GM19468 (cell line): ENCODE measurements around the gene RPF1.
"Not testable (repeated sequence)": the region's sequence is repeated elsewhere in the genome, so short reads cannot be mapped to it uniquely, and the experiment has no call there.

ENCODE experiments used
- ATAC-seq: cut with Tn5 transposase; IDR thresholded peaks from one replicate; pipeline ENCODE4 v1.9.1; 2021; ENCODE audit warnings: mild to moderate bottlenecking, moderate library complexity, moderate number of reproducible peaks; ENCODE audit not compliant: unreplicated experiment; ENCODE audit errors: extremely low read depth

RPF1 gene

DNA sequence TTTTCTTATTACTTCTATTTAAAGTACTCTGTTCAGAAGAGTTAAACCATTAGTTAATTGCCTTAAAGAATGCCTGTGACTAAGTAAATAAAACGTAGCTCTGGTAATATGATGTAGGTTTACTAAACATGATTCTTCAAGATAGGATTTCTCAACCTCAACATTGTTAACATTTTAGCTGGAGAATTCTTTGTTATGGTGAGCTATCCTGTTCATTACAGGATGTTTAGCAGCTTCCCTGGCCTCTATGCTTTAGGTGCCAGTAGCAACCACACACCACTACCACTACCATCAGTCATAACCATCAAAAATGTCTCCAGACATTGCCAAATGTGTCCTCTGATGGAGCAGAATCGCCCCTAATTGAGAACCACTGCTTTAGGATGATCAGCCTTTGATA lies 10.7 kb downstream of the RPF1 start:
- ATAC-seq, result no peak

DNA sequence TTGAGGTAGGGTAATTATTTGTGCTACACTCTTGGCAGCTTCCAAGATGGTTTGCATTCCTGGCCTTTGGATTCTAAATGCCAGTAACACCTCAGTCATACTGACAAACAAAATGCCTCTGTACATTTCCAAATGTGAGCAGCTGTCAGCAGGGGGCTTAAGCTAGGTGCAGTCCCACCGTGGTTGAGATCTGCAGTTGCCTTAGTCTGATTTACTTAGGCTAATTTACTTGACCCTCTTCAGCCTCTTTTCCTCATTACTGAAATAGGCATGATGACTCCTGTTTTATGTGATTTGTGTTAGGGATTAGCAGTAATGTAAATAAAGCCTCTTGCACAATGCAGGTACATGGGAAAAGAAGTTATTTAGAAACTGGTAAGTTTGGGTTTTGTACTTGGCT lies 13.7 kb downstream of the RPF1 start:
- no peak for ATAC-seq

GRCh38 chr1:84493747-84494146 lies 14.7 kb downstream of the RPF1 start:
- ATAC-seq, result no peak

DNA sequence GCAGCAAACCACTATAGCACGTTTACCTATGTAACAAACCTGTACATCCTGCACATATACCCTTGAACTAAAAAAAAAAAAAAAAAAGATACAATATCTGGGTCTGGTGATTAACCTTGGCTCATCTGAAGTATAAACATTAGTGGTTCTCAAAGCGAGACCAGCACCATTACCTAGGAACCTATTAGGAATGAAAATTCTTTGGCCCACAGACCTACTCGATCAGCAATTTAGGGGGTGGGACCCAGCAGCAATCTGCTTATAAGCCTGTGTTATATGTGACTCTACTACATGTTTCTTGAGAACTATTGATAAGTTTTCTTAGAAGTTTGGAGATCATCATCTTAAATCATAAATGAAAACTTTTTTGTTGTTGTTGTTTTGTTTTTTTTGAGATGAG lies 17.4 kb downstream of the RPF1 start:
- no peak for ATAC-seq

- no peak for ATAC-seq
Observed at GRCh38 chr1:84497631-84498275, 18.7 kb downstream of the RPF1 start.

DNA sequence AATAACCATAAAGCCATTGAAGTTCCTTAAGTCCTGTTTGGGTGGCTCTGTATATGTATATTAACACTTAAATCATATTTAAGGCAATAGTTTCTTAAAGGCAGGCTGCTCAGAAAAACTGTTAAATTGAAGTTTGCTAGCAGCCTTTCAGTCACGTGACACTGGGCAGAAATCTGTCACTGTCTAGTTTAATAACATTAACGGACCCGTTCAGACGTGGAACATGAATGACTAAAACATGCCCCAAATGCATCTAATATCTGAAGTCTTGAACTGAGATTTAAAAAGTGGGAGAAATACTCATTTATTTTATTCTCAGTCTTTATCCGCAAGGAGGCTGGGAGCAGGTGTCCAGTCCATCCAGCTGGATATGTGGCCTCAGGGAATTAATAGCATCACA lies 23.9 kb downstream of the RPF1 start:
- no peak for ATAC-seq

GRCh38 chr1:84504580-84505492 lies 25.8 kb downstream of the RPF1 start:
- no peak for ATAC-seq

DNA sequence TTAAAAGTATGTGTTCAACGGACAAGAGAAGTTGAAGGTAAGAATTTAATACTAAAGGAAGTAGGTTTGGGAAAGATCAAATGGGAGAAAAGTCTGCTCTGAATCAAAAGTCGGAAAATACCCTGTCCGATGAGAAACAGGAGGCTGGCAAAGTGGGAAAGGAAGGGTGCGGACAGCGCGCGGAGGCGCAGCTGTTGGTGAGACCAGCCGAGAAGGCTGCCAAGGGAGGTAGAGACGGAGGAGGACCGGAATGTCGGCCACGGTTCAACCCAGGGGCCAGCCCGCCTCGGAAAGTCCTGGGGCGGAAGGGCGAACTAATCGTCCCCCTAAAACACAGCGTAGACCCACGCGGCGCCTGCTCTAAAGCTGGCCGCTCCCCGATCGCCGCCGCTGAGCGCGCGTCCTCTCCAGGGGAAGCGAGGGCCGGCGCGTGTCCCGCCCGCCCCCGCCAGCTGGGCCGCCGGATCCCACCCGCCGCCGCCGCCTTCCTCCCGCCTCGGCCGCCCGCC lies 26.5 kb downstream of the RPF1 start:
- ATAC-seq, result peak; percentile 0

- peak; percentile 74 for ATAC-seq
Observed at GRCh38 chr1:84506002-84506728, 27.1 kb downstream of the RPF1 start, which contains the start of the genes GNG5 and SPATA1. Gene GNG5 (minus strand): TSS chr1:84506581. CDS start chr1:84506091, 490 bp downstream. Gene SPATA1 (plus strand): TSS chr1:84506386. CDS start chr1:84516360, 9,974 bp downstream.

- ATAC-seq, result no peak
Observed at GRCh38 chr1:84506729-84507453, 27.8 kb downstream of the RPF1 start.

DNA sequence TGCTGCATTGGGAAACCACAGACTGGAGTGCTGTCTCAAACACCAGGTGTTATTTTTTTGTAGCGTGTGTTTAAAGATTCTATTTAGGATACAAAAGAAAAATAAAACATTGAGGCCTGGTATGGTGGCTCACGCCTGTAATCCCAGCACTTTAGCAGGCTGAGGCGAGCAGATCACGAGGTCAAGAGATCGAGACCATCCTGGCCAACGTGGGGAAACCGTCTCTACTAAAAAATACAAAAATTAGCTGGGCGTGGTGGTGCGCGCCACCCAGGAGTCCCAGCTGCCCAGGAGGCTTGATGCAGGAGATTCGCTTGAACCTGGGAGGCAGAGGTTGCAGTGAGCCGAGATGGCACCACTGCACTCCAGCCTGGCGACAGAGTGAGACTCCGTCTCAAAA lies 28.8 kb downstream of the RPF1 start:
- ATAC-seq, result not testable (repeated sequence)

GRCh38 chr1:84508510-84508909 lies 29.4 kb downstream of the RPF1 start:
- ATAC-seq, result no peak

- no peak for ATAC-seq
Observed at GRCh38 chr1:84509029-84509428, 30.0 kb downstream of the RPF1 start.

DNA sequence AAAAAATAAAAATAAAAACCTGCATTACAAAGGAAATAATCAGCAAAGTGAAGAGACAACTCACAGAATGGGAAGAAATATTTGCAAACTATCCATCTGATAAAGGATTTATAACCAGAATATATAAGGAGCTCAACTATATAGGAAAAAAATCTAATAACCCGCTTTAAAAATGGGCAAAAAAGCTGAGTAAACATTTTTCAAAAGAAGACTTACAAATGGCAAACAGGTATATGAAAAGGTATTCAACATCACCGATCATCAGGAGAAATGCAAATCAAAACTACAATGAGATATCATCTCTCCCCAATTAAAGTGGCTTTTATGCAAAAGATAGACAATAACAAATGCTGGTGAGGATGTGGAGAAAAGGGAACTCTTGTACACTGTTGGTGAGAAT lies 31.1 kb downstream of the RPF1 start:
- ATAC-seq, result no peak

DNA sequence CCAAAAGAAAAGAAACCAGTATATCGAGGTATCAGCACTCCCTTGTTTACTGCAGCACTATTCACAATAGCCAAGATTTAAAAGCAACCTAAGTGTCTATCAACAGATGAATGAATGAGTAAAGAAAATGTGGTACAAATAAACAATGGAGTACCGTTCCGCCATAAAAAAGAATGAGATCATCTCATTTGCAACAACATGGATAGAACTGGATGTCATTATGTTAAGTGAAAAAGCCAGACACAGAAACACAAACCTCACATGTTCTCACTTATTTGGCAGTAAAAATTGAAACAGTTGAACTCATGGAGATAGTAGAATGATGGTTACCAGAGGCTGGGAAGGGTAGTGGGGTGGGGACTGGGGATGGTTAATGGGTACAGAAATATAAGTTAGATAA lies 31.6 kb downstream of the RPF1 start:
- ATAC-seq, result no peak

DNA sequence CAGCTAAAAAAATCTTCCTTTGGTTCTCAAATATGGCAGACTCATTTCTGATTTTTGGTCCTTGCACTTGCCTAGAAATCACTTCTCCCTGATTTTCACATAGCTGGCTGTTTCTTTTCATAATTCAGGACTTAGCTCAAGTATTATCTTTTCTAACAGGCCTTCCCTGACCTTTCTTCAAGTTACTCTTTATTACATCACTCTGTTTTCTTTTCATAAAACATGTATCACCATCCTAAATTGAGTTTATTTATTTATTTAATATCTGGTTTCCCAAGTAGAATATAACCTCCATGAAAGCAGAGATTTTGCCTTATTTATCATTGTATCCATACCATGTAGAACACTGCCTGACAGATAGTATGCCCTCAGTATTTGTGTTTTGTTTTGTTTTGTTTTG lies 45.5 kb downstream of the RPF1 start:
- no peak for ATAC-seq

GRCh38 chr1:84525779-84526178 lies 46.7 kb downstream of the RPF1 start:
- ATAC-seq, result no peak

- no peak for ATAC-seq
Observed at GRCh38 chr1:84538599-84538998, 59.5 kb downstream of the RPF1 start.

GRCh38 chr1:84539972-84540371 lies 60.9 kb downstream of the RPF1 start:
- no peak for ATAC-seq

- ATAC-seq, result no peak
Observed at GRCh38 chr1:84540759-84541158, 61.7 kb downstream of the RPF1 start.
